Measurements from ENCODE around the gene EZH1.
"Not testable (repeated sequence)": the region's sequence is repeated elsewhere in the genome, so short reads cannot be mapped to it uniquely, and the experiment has no call there.

GRCh38 chr17:42659932-42660274, 84.9 kb downstream of the EZH1 start:
- not testable (repeated sequence) for TF ChIP-seq POLR2A, CTCF (IDR thresholded peaks at IDR 0.05)

All from uterus (tissue), 2 donors.